GM21515 (cell line): ENCODE data around the gene PHACTR1.

ENCODE experiments used
- ATAC-seq: cut with Tn5 transposase; IDR thresholded peaks from one replicate; pipeline ENCODE4 v1.9.1; 2021; ENCODE audit not compliant: unreplicated experiment

The PHACTR1 gene

GRCh38 chr6:12974551-12974950 is 258.0 kb downstream of the PHACTR1 start:
- ATAC-seq: no peak

- no peak for ATAC-seq
These were observed 259.8 kb downstream of the PHACTR1 start for GRCh38 chr6:12976366-12976765.

- no peak for ATAC-seq
These were observed 260.6 kb downstream of the PHACTR1 start for GRCh38 chr6:12977206-12977605.

- no peak for ATAC-seq
These were observed 261.2 kb downstream of the PHACTR1 start for GRCh38 chr6:12977806-12978205.

GRCh38 chr6:12980741-12981140 is 264.2 kb downstream of the PHACTR1 start:
- ATAC-seq: no peak

- ATAC-seq: no peak
These were observed 268.2 kb downstream of the PHACTR1 start for GRCh38 chr6:12984776-12985175.

GRCh38 chr6:12987783-12988182 is 271.2 kb downstream of the PHACTR1 start:
- no peak for ATAC-seq

GRCh38 chr6:12990162-12990561 is 273.6 kb downstream of the PHACTR1 start:
- no peak for ATAC-seq

- no peak for ATAC-seq
These were observed 274.9 kb downstream of the PHACTR1 start for GRCh38 chr6:12991435-12991834.

- no peak for ATAC-seq
These were observed 276.2 kb downstream of the PHACTR1 start for GRCh38 chr6:12992770-12993169.

- no peak for ATAC-seq
These were observed 276.8 kb downstream of the PHACTR1 start for GRCh38 chr6:12993283-12993898.

GRCh38 chr6:12995419-12995818 is 278.9 kb downstream of the PHACTR1 start:
- ATAC-seq: no peak

- no peak for ATAC-seq
These were observed 284.0 kb downstream of the PHACTR1 start for GRCh38 chr6:13000537-13000936.

GRCh38 chr6:13001927-13002326 is 285.4 kb downstream of the PHACTR1 start:
- no peak for ATAC-seq

GRCh38 chr6:13004601-13005000 is 288.0 kb downstream of the PHACTR1 start:
- ATAC-seq: no peak

- ATAC-seq: no peak
These were observed 289.4 kb downstream of the PHACTR1 start for GRCh38 chr6:13005994-13006393.

- no peak for ATAC-seq
These were observed 290.2 kb downstream of the PHACTR1 start for GRCh38 chr6:13006578-13007300.

GRCh38 chr6:13007744-13008143 is 291.2 kb downstream of the PHACTR1 start:
- no peak for ATAC-seq

GRCh38 chr6:13009031-13009430 is 292.5 kb downstream of the PHACTR1 start:
- ATAC-seq: no peak

GRCh38 chr6:13009461-13009860 is 292.9 kb downstream of the PHACTR1 start:
- no peak for ATAC-seq

GRCh38 chr6:13011612-13012146 is 295.1 kb downstream of the PHACTR1 start:
- no peak for ATAC-seq

- no peak for ATAC-seq
These were observed 295.7 kb downstream of the PHACTR1 start for GRCh38 chr6:13012296-13012695.
